HG02588 (cell line): ENCODE results near the gene KCNN3.

Experiments
- ATAC-seq: cut with Tn5 transposase; IDR thresholded peaks from one replicate; pipeline ENCODE4 v1.9.1; 2021; ENCODE audit warnings: mild to moderate bottlenecking, moderate library complexity; ENCODE audit not compliant: unreplicated experiment

The KCNN3 gene

GRCh38 chr1:154774175-154774855 is 95.8 kb downstream of the KCNN3 start:
- no peak for ATAC-seq

GRCh38 chr1:154773551-154773950 is 96.5 kb downstream of the KCNN3 start:
- ATAC-seq = no peak

GRCh38 chr1:154772606-154773506 is 97.2 kb downstream of the KCNN3 start:
- no peak for ATAC-seq

- no peak for ATAC-seq
Observed at GRCh38 chr1:154772056-154772455, 98.0 kb downstream of the KCNN3 start.

- no peak for ATAC-seq
Observed at GRCh38 chr1:154770897-154771594, 99.0 kb downstream of the KCNN3 start.

- no peak for ATAC-seq
Observed at GRCh38 chr1:154769193-154769895, 100.7 kb downstream of the KCNN3 start.

GRCh38 chr1:154768456-154769125 is 101.5 kb downstream of the KCNN3 start:
- ATAC-seq = no peak

GRCh38 chr1:154767315-154768240 is 102.5 kb downstream of the KCNN3 start:
- no peak for ATAC-seq

GRCh38 chr1:154765970-154766369 is 104.1 kb downstream of the KCNN3 start:
- ATAC-seq = no peak

GRCh38 chr1:154764773-154765172 is 105.3 kb downstream of the KCNN3 start:
- ATAC-seq = no peak

GRCh38 chr1:154764181-154764580 is 105.9 kb downstream of the KCNN3 start:
- no peak for ATAC-seq

- ATAC-seq = peak; percentile 58
Observed at GRCh38 chr1:154760469-154760933, 109.6 kb downstream of the KCNN3 start.

GRCh38 chr1:154759793-154760192 is 110.3 kb downstream of the KCNN3 start:
- ATAC-seq = no peak

GRCh38 chr1:154759196-154759595 is 110.9 kb downstream of the KCNN3 start:
- no peak for ATAC-seq

- no peak for ATAC-seq
Observed at GRCh38 chr1:154758346-154758745, 111.7 kb downstream of the KCNN3 start.

- no peak for ATAC-seq
Observed at GRCh38 chr1:154756793-154757548, 113.1 kb downstream of the KCNN3 start.

GRCh38 chr1:154755858-154756730 is 114.0 kb downstream of the KCNN3 start:
- ATAC-seq = no peak
